T-helper 17 cell (primary cell): ENCODE measurements around the gene CH25H. TPM values are rescaled to one million over a fixed set of nuclear protein-coding genes. Genes with fewer than 3 reads are reported as not detected.
A peak's percentile ranks its signal among the peaks of the same experiment; 100 is the strongest.

Experiments
- ATAC-seq: fragments of 150-1000 bp; cut with Tn5 transposase; 2 replicates; pipeline ENCODE4 v1.10.0; 2021; ENCODE audit warnings: mild to moderate bottlenecking, moderate library complexity
- DNase-seq, 3 donors: peaks; one replicate each; pipeline versions ENCODE4 v3.0.0 to v3.0.0-alpha.2; 2020 to 2021
- H3K9me3 ChIP-seq: one replicate; pipeline ENCODE4 v1.7.0; 2013; ENCODE audit warnings: low read length, mild to moderate bottlenecking; ENCODE audit not compliant: control insufficient read depth, poor library complexity, severe bottlenecking
- H3K27ac Mint-ChIP-seq: one replicate; pipeline ENCODE4 v1.8.0; 2022; ENCODE audit warnings: mild to moderate bottlenecking, moderate library complexity, mixed read lengths
- H3K27me3 Mint-ChIP-seq: one replicate; pipeline ENCODE4 v1.8.0; 2022; ENCODE audit warnings: mixed read lengths
- H3K36me3 Mint-ChIP-seq: one replicate; pipeline ENCODE4 v1.8.0; 2022; ENCODE audit warnings: low read depth, mixed read lengths
- H3K4me1 Mint-ChIP-seq: one replicate; pipeline ENCODE4 v1.8.0; 2022; ENCODE audit warnings: mild to moderate bottlenecking, mixed read lengths
- H3K4me3 Mint-ChIP-seq: one replicate; pipeline ENCODE4 v1.8.0; 2022; ENCODE audit warnings: mild to moderate bottlenecking, moderate library complexity, mixed read lengths
- total RNA-seq, 4 donors: library from RNA in 2 of 4; stranded (reverse) in 2 of 4; gene quantifications; one replicate each; pipeline ENCODE4 v1.2.3 and lab custom pipeline; 2022 to 2026

Gene CH25H
- total RNA-seq, 2 donors from 2014 or later = 0.44 TPM; not detected in 1

DNA sequence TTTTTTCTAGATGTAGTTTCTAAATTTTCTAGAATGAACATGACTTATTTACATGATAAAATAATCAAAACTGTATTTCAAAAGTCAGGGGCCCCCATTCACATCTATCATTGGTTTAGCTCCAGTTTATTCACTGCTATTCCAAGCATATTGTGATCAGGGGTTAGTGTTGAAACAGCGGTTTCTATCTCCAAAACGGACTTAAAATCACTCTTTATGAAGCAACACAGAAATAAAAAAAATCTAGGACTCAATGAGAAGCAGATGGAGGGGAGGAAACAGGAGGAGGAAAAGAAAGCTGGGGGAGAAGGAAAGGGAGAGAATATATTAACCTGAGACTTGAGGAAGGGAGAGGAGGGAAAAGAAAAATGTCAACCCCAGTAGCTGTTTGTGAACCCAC is 14.8 kb upstream of the CH25H start:
- Mint-ChIP-seq H3K36me3 (no peaks in the 10 kb centered on the region), H3K4me3 (no peak overlapping the region), H3K4me1 (peaks cover 6% of the 10 kb centered on the region), H3K27me3 (no peaks in the 10 kb centered on the region), H3K27ac (peak overlapping the region; percentile 67)
- DNase-seq (no peak), ATAC-seq (no peak)
- no peaks in the 10 kb centered on the region for H3K9me3 ChIP-seq

DNA sequence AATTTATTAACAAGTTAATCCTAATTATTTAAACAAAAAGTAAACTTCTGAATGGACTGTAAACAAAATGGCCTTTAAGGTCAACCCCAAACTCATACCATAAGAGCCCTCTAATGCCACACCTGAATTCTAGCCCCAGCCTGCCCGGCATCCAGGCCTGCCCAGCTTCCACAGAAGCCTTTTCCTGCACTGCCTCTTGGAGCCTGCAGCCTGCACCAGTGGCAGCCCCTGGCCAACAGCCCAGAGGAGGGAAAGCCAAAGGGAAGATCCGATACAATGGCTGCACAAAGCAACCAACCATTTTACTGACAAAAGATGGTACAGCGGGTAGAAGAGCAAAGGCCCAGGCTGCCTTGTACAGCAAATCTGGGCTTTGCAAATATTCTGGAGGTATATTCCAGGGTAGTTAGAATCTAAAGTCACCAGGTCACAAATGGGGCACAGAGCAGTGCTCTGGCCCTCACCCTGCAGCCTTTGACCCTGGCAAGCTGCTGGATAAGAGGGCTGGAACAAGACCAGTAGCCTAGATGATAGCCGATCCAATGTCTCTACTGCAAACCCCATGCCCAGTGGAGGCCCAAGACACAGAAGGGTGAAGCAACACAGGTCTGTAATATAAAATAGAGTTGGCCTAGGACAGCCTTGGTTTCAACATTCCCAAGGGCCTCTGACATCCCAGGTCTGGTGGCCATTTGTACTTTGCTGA is 12.5 kb upstream of the CH25H start:
- no peak overlapping the region for H3K4me3 Mint-ChIP-seq
- no peaks in the 10 kb centered on the region for H3K27me3 Mint-ChIP-seq
- no peaks in the 10 kb centered on the region for H3K9me3 ChIP-seq
- no peaks in the 10 kb centered on the region for H3K36me3 Mint-ChIP-seq
- H3K27ac Mint-ChIP-seq = peak overlapping the region; percentile 32
- DNase-seq (no peak), ATAC-seq (no peak)
- H3K4me1 Mint-ChIP-seq = peaks cover 6% of the 10 kb centered on the region

DNA sequence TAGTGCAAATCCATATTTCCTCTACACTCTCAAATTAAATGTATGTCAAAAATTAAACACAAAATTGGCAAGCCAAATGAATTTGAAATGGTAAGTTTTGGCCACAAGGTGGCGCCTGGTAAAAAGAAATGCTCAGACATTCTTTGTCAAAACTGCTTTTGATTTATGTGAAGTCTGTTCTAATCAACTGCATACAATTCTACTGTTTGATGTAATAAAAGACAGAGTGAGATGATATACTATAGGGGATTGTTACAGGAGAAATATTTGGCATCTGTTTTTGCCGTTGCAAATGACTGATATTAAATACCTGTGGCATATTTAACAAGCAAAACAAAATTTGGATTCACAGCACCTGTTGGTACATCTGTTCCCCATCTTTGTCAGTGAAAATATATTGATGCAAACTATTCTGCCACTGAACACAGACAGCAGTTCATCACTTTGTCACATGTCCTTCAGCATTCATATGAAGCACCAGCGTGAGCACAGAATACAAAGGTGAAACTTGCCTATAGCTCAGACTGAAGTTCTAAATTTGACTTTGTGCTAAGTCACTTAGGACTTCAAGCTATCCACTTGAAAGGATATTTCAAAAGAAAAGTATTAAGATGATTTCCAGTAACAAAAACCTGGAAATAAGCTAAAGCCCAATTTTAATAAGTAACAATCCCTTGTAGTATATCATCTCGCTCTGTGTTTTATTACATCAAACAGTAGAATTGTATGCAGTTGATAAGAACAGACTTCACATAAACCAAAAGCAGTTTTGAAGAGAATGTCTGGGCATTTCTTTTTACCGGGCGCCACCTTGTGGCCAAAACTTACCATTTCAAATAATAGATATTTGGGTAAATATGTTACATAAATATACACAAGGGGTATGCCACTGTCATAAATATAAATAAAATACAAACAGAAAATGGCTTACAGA is 10.2 kb upstream of the CH25H start:
- Mint-ChIP-seq H3K4me1 (peaks cover 6% of the 10 kb centered on the region), H3K4me3 (no peak overlapping the region), H3K27ac (no peak overlapping the region), H3K27me3 (no peaks in the 10 kb centered on the region), H3K36me3 (no peaks in the 10 kb centered on the region)
- DNase-seq (peak; percentile 20 to 55 (median 31)), ATAC-seq (peak; percentile 72)
- no peaks in the 10 kb centered on the region for H3K9me3 ChIP-seq

DNA sequence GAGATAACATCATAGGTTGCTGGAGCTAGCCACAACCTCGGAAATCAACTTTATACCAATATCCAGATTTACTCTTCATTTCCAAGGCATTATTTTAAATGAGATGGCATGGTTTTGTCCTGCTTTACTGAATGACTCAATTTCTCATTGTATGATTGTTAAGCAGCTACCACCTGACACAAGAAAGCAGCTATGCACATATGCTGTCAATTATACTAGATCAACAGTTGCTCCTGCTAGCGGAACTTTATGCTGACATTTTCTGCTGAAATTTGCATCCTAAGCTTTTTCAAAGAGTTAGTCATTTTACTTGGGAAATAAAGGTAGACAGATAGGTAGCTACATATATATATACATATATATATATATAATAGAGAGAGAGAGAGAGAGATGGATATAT is 8.9 kb upstream of the CH25H start:
- peaks cover 6% of the 10 kb centered on the region for H3K4me1 Mint-ChIP-seq
- H3K9me3 ChIP-seq = no peaks in the 10 kb centered on the region
- H3K27ac Mint-ChIP-seq = no peak overlapping the region
- H3K36me3 Mint-ChIP-seq = no peaks in the 10 kb centered on the region
- ATAC-seq = no peak
- no peak overlapping the region for H3K4me3 Mint-ChIP-seq
- no peak for DNase-seq
- H3K27me3 Mint-ChIP-seq = peaks cover under 1% of the 10 kb centered on the region

DNA sequence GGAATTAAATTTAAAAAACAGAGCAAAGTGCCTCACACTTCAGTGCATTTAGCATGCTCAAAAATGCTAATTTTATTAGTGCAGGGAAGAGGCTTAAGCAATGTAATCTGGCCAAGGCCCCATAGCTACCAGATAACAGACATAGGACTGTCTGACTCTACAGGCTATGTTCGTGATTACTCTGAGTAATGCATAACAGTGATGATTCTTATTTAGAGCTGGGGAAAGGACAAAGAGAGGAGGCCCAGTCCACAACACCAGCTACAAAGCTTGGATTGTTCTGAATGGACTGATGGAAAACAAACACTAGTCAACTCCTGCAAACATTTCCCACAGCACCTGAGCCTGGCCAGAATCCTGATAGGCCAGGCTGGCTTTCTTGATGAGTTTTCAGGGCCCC is 8.4 kb upstream of the CH25H start:
- no peak overlapping the region for H3K27ac Mint-ChIP-seq
- H3K27me3 Mint-ChIP-seq = peaks cover 6% of the 10 kb centered on the region
- peaks cover 6% of the 10 kb centered on the region for H3K4me1 Mint-ChIP-seq
- H3K36me3 Mint-ChIP-seq = no peaks in the 10 kb centered on the region
- H3K4me3 Mint-ChIP-seq = no peak overlapping the region
- DNase-seq (no peak), ATAC-seq (no peak)
- no peaks in the 10 kb centered on the region for H3K9me3 ChIP-seq

DNA sequence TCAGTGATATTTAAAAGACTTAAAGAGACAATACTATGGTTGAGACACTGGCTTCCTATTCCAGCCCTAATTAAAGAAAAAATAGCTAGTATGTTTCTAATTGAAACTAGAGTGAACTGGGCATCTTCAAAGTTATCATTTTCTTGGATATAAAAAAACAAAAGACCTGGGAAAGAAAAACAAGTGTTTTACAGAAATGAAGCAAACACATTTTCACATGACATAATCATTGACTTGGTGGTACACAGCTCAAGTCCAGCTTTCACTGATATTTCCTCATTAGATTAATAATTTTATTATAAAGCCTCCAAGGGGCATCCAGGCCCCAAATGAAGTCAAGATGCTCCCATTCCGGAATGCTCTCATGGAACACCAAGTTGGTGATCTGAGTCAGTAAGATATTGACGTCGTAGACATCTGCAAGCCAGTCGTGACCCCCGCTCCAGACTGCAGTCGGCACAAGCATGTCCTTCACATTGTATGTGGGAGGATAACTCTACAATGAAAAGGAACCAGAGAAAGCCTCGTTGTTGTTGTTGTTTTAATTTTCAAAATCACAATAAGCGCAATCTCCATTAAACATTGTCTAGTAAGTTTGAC is 7.5 kb upstream of the CH25H start:
- Mint-ChIP-seq H3K36me3 (no peaks in the 10 kb centered on the region), H3K27ac (no peak overlapping the region), H3K4me1 (peaks cover 6% of the 10 kb centered on the region), H3K4me3 (no peak overlapping the region), H3K27me3 (peaks cover 12% of the 10 kb centered on the region)
- H3K9me3 ChIP-seq = no peaks in the 10 kb centered on the region
- no peak for DNase-seq
- no peak for ATAC-seq

DNA sequence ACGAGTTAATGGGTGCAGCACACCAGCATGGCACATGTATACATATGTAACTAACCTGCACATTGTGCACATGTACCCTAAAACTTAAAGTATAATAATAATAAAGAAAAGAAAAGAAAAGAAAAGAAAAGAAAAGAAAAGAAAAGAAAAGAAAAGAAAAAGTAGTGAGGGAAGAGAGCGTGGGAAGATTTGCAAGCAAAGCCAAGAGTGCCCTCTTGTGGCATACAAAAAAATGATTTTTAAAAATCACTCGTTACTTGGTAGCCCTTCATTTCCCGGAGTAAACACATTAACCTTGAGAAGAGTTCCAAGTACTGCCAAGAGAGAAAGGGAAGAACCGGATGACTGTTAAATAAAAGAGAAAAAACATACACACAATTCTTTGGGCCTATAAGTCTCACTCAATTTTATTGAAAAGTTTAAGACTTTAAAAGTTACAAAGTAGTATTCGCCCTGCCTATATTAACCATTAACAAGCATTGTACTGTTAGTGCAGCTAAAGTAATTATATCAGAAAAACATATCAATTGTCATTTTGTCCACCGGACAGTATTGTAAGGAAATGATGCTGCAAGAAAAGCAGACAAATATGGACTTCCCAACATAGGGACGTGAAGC is 6.2 kb upstream of the CH25H start:
- DNase-seq (no peak), ATAC-seq (peak; percentile 60)
- Mint-ChIP-seq H3K27me3 (peaks cover 23% of the 10 kb centered on the region), H3K36me3 (no peaks in the 10 kb centered on the region), H3K27ac (no peak overlapping the region), H3K4me1 (peaks cover 6% of the 10 kb centered on the region), H3K4me3 (no peak overlapping the region)
- H3K9me3 ChIP-seq = no peaks in the 10 kb centered on the region

DNA sequence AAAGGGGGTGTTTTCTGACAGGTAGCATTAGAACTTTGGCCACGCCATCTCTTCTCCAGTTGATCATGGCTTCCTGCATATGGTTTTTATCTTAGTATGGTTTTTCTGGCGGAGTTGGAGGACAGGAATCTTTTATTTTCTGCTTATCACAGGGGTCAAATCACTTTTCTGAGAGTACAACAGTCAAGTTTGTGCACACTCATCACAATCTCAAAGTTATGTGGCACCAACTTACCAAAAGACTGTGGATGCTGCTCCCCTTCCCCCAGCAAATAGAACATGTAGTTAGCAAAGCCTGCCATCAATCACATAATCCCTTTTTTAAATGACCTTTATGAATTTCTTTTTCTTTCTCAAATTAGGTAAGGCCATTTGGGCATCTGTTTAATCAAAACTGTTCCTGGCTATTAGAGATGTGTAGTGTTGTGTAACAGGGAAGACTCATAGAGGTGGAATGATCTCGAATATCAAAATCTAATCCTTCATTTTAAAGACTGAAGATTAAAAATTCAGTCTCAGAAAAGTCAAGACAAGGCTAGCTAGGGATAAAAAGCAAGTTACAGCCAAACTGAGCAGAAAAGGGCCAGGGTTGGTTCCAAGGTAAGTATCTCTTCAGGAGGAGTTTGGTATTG is 3.8 kb upstream of the CH25H start:
- H3K9me3 ChIP-seq = no peaks in the 10 kb centered on the region
- no peak for DNase-seq
- no peak for ATAC-seq
- H3K36me3 Mint-ChIP-seq = peaks cover 3% of the 10 kb centered on the region
- no peak overlapping the region for H3K27ac Mint-ChIP-seq
- peaks cover 8% of the 10 kb centered on the region for H3K4me1 Mint-ChIP-seq
- H3K27me3 Mint-ChIP-seq = peaks cover 36% of the 10 kb centered on the region
- H3K4me3 Mint-ChIP-seq = no peak overlapping the region

DNA sequence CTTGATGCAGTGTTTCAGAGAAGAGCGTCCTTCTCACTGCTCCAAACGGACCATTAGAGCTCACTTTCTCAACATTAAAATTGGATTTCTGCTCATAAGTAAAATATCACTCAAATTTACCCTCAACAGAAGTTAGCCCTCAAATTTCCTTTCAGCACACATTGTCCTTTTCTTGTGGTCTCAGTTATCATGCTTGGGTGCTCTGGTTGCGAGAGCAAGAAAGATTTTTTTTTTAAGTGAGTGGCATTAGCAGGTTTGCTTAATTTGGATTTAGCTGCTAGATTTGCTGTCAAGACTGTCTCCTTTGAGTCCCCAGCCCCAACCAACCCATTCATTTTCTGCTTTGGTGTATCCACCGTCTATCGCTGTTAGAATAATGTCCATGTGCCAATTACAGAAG is 2.6 kb upstream of the CH25H start:
- H3K36me3 Mint-ChIP-seq = peaks cover 3% of the 10 kb centered on the region
- no peak for ATAC-seq
- no peak overlapping the region for H3K4me3 Mint-ChIP-seq
- no peak for DNase-seq
- H3K9me3 ChIP-seq = no peaks in the 10 kb centered on the region
- peaks cover 8% of the 10 kb centered on the region for H3K4me1 Mint-ChIP-seq
- H3K27ac Mint-ChIP-seq = no peak overlapping the region
- H3K27me3 Mint-ChIP-seq = peaks cover 43% of the 10 kb centered on the region

DNA sequence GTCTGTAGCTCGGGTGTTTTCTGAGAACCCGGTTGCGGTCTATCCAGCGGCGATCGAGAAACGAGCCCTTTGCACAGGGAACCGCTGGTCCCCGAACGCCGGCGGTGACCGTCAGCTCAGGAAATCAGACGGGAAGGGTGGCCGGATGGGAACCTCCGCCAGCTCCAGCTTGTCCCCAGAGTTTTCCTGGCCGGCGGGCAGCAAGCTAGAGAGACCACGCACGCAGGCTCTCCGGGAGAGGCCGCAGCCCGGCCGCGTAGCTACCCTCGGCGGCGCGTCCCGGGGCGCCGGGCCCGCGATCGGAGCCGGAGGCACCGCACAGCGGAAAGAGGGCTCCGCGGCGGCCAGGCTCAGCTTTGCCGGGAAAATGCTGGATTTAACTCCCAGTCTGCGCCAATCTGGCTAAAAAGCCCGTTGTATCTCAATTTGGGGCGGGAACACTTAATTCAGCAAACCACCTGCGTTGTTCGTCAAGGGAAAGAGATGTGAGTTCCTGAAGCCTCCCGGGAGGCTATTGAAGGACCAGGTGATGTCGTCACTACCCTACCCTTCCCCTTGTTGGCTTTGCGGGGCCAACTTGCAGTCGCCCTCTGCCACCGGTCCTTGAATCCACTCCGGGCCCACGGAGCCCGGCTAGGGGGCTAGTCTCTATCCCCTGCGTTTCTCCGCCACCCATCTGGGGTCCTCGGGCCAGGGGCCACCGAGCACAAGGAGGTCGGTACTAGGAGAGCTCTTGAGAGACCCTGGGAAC is 859 bp upstream of the CH25H start:
- peaks cover 3% of the 10 kb centered on the region for H3K36me3 Mint-ChIP-seq
- H3K4me3 Mint-ChIP-seq = peak overlapping the region; percentile 97
- peaks cover 43% of the 10 kb centered on the region for H3K27me3 Mint-ChIP-seq
- DNase-seq (no peak), ATAC-seq (peak; percentile 15)
- H3K9me3 ChIP-seq = no peaks in the 10 kb centered on the region
- peaks cover 8% of the 10 kb centered on the region for H3K4me1 Mint-ChIP-seq
- peak overlapping the region; percentile 85 for H3K27ac Mint-ChIP-seq

DNA sequence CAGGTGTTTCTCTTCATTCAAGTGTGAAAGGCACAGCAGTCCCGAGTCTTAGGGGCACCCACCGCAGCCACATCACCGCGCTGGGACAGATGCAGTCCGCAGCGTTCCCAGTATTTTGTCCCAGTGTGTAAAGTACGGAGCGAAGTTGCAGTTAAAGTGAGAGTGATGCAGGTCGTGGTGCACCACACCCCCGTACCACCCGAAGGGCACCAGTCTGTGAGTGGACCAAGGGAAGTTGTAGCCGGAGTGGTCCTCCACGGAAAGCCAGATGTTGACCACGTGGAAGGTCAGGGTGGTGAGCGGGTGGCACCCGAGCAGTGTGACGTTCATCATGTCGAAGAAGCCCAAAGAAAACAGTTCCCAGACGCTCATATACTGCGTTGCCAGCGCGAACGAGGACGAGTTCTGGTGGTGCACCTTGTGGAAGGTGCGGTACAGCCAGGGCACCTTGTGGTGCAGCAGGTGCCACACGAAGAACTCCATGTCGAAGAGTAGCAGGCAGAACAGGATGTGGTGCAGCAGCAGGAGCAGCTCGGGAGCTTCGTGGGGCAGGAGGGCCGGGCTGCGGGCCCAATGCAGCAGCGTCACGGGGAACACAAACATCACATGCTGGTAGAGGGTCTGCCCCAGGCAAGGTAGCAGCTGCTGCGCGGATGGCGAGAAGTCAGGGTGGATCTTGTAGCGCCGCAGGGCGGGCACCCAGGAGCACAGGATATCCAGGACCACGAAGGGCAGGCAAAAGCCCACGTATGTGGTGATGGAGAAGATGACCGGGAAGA is 526 bp downstream of the CH25H start:
- Mint-ChIP-seq H3K36me3 (peaks cover 3% of the 10 kb centered on the region), H3K27me3 (peaks cover 44% of the 10 kb centered on the region), H3K4me3 (peak overlapping the region; percentile 97), H3K27ac (peak overlapping the region; percentile 85), H3K4me1 (peaks cover 8% of the 10 kb centered on the region)
- ATAC-seq (peak; percentile 81), DNase-seq (peak in 2 of 3 donors; percentile 19 to 30)
- no peaks in the 10 kb centered on the region for H3K9me3 ChIP-seq
